SU-DHL-6 (cell line): Measurements from ENCODE around the gene APC.

Source experiments
- H2AFZ ChIP-seq: fragments of 200-600 bp; sonication (generic); 2 replicates; pipeline ENCODE4 v1.6.1; 2014; ENCODE audit warnings: low read depth, mild to moderate bottlenecking, moderate library complexity, mixed read lengths, antibody characterized with exemption, low read length; ENCODE audit not compliant: severe bottlenecking
- H3F3A ChIP-seq: fragments of 200-600 bp; shearing (Covaris generic); 2 replicates; pipeline ENCODE4 v1.6.0; 2016; ENCODE audit warnings: antibody characterized with exemption, mild to moderate bottlenecking; ENCODE audit not compliant: insufficient read depth
- H3K27ac ChIP-seq: fragments of 200-600 bp; sonication (generic); 2 replicates; pipeline ENCODE4 v1.5.1; 2016; ENCODE audit warnings: low read depth, mild to moderate bottlenecking, low read length, moderate library complexity, mixed read lengths
- H3K27me3 ChIP-seq: fragments of 200-600 bp; sonication (generic), shearing (Covaris generic); 2 replicates; pipeline ENCODE4 v1.6.0; 2014; ENCODE audit warnings: mild to moderate bottlenecking, low read length
- H3K36me3 ChIP-seq: fragments of 200-600 bp; sonication (generic); 2 replicates; pipeline ENCODE4 v1.6.1; 2014; ENCODE audit warnings: mild to moderate bottlenecking, low read length, mixed read lengths
- H3K4me2 ChIP-seq: fragments of 300-600, 200-600 bp; shearing (Covaris generic), sonication (generic); 2 replicates; pipeline ENCODE4 v1.6.0; 2014; ENCODE audit warnings: low read length, low read depth, mild to moderate bottlenecking; ENCODE audit not compliant: poor library complexity, severe bottlenecking
- H3K4me3 ChIP-seq: fragments of 200-600 bp; sonication (generic); 2 replicates; pipeline ENCODE4 v1.5.1; 2014; ENCODE audit warnings: antibody characterized with exemption, low read length, mild to moderate bottlenecking, mixed read lengths; ENCODE audit not compliant: insufficient read depth, poor library complexity, severe bottlenecking
- H3K79me2 ChIP-seq: fragments of 200-600 bp; sonication (generic); 2 replicates; pipeline ENCODE4 v1.6.1; 2014; ENCODE audit warnings: mild to moderate bottlenecking, low read length, moderate library complexity; ENCODE audit not compliant: insufficient read depth
- H3K9ac ChIP-seq: fragments of 200-600 bp; sonication (generic); 2 replicates; pipeline ENCODE4 v1.7.0; 2014; ENCODE audit warnings: mild to moderate bottlenecking, low read length
- H3K9me2 ChIP-seq: fragments of 200-600 bp; sonication (generic); replicated peaks from 2 replicates; pipeline ENCODE4 v1.6.1; 2014; ENCODE audit warnings: low read length; ENCODE audit not compliant: insufficient read depth
- H3K9me3 ChIP-seq: fragments of 200-600 bp; sonication (generic); 2 replicates; pipeline ENCODE4 v1.6.1; 2014; ENCODE audit warnings: low read length, mixed read lengths; ENCODE audit not compliant: insufficient read depth
- H4K20me1 ChIP-seq: fragments of 200-600 bp; sonication (generic); 2 replicates; pipeline ENCODE4 v1.6.1; 2014; ENCODE audit warnings: low read depth, mild to moderate bottlenecking, antibody characterized with exemption, low read length, moderate library complexity, mixed read lengths
- EZH2phosphoT487 ChIP-seq: fragments of 200-600 bp; sonication (generic), shearing (Covaris generic); conservative IDR thresholded peaks from 2 replicates; pipeline ENCODE4 v1.6.1; 2018; ENCODE audit warnings: mild to moderate bottlenecking, antibody characterized with exemption, low read length, moderate library complexity, mixed read lengths
- TF ChIP-seq, protein P1 (sequence below): fragments of 200-600 bp; sonication (generic); IDR thresholded peaks from one replicate; pipeline ENCODE4 v1.5.1; 2017; ENCODE audit warnings: antibody characterized with exemption, mild to moderate bottlenecking, low read length, moderate library complexity; ENCODE audit not compliant: insufficient read depth, poor library complexity, severe bottlenecking

Gene APC

DNA sequence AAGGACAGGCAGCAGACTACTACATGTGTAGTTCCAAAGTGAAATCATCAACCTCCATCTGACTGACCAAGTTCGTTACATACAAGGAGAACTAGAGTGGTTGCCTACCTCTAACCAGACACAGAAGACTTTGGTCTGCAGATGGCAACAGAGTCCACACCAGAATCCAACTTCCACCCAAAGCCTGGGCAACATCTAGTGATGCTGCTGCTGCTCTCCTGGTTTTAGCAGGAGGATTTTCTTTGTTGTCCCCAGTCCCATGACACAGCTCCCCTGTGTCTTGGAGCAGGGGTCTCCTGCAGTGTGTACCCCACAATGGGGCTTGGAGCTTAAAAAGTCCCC, 46.4 kb upstream of the APC start:
- H3K36me3 ChIP-seq, result no peaks in the 10 kb centered on the region
- no peak overlapping the region for H3K27ac ChIP-seq
- no peak overlapping the region for H3K4me3 ChIP-seq
- H3K27me3 ChIP-seq, result no peaks in the 10 kb centered on the region
- no peaks in the 10 kb centered on the region for H4K20me1 ChIP-seq
- H3F3A ChIP-seq, result no peaks in the 10 kb centered on the region
- no peak overlapping the region for H3K4me2 ChIP-seq
- no peak overlapping the region for H2AFZ ChIP-seq
- no peak overlapping the region for H3K9ac ChIP-seq
- no peaks in the 10 kb centered on the region for H3K9me2 ChIP-seq
- H3K79me2 ChIP-seq, result no peaks in the 10 kb centered on the region
- H3K9me3 ChIP-seq, result no peaks in the 10 kb centered on the region
- TF ChIP-seq, protein P1, sequence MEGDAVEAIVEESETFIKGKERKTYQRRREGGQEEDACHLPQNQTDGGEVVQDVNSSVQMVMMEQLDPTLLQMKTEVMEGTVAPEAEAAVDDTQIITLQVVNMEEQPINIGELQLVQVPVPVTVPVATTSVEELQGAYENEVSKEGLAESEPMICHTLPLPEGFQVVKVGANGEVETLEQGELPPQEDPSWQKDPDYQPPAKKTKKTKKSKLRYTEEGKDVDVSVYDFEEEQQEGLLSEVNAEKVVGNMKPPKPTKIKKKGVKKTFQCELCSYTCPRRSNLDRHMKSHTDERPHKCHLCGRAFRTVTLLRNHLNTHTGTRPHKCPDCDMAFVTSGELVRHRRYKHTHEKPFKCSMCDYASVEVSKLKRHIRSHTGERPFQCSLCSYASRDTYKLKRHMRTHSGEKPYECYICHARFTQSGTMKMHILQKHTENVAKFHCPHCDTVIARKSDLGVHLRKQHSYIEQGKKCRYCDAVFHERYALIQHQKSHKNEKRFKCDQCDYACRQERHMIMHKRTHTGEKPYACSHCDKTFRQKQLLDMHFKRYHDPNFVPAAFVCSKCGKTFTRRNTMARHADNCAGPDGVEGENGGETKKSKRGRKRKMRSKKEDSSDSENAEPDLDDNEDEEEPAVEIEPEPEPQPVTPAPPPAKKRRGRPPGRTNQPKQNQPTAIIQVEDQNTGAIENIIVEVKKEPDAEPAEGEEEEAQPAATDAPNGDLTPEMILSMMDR, result no peak
- TF ChIP-seq EZH2phosphoT487, result no peak

DNA sequence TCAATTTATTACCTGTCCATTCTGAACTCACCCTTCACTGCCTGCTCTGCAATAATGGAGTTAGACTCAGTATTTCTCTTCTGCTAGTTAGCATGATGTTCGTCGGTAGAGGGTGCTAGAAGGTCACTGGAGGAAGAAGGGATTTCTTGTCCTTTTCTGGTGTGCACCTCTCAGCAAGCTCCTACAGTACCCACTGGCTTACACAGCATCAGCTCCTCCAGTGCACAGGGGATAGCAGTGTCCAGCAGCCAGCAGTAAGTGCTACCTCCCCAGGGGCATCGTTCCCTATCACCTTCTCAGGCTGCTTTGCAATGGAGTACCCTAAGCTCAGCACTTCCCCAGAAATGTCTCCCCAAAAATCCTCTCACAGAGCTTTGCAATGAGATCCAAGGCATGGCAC, 45.9 kb upstream of the APC start:
- H3K79me2 ChIP-seq, result no peaks in the 10 kb centered on the region
- no peaks in the 10 kb centered on the region for H3K9me2 ChIP-seq
- no peak overlapping the region for H2AFZ ChIP-seq

DNA sequence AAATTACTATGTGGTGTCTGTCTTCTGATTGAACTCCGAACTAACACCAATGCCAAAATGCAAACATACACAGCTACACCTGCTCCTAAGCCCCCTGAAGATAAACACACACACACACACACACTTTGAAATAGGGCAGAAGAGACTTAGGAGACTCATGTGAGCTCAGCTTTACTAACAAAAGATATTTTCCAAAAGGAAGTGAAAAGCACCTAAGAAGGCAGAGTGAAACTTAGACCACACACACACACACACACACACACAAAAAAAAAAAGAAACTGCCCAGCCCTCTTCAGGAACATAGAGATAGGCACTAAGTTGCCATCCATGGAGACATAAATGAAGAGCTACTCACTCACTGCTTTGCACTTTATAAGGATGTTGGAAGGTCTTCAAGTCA, 45.2 kb upstream of the APC start:
- TF ChIP-seq, protein P1, result no peak
- no peak for TF ChIP-seq EZH2phosphoT487
- no peaks in the 10 kb centered on the region for H3K9me3 ChIP-seq
- H3K4me3 ChIP-seq, result no peak overlapping the region
- no peak overlapping the region for H2AFZ ChIP-seq
- no peaks in the 10 kb centered on the region for H3K27me3 ChIP-seq
- no peaks in the 10 kb centered on the region for H3K79me2 ChIP-seq
- H3F3A ChIP-seq, result no peaks in the 10 kb centered on the region
- H3K4me2 ChIP-seq, result no peak overlapping the region
- no peaks in the 10 kb centered on the region for H3K36me3 ChIP-seq
- H3K27ac ChIP-seq, result no peak overlapping the region
- H3K9me2 ChIP-seq, result no peaks in the 10 kb centered on the region
- H3K9ac ChIP-seq, result no peak overlapping the region
- no peaks in the 10 kb centered on the region for H4K20me1 ChIP-seq

More for the DNA sequence above, 45.9 kb upstream of the APC start:
- Histone ChIP-seq H3K4me3 (no peak overlapping the region), H3K27me3 (no peaks in the 10 kb centered on the region), H3F3A (no peaks in the 10 kb centered on the region), H3K9ac (no peak overlapping the region), H3K36me3 (no peaks in the 10 kb centered on the region), H4K20me1 (no peaks in the 10 kb centered on the region), H3K4me2 (no peak overlapping the region), H3K9me3 (no peaks in the 10 kb centered on the region), H3K27ac (no peak overlapping the region)
- TF ChIP-seq, protein P1, result peak; percentile 45
- TF ChIP-seq EZH2phosphoT487, result no peak

DNA sequence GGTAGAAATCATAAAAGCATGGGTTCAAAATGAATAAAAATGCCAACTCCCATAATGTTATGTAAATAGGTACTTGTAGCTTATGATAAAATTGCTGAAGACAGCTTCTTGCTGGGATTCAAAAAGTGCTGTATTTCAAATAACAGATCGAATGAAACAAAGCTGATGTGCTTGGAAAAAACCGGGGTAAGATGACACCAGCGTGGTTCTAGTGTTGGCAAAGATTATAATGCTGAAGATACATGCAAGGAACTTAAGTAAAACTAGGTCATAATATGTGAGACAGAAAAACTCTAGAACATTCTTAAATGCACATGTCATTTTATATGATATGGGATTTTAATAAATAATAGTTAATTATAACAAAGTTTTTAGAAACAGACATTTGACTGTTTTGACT, 44.4 kb upstream of the APC start:
- TF ChIP-seq EZH2phosphoT487, result no peak
- TF ChIP-seq, protein P1, result no peak
- Histone ChIP-seq H3K79me2 (no peaks in the 10 kb centered on the region), H3F3A (no peaks in the 10 kb centered on the region), H3K36me3 (no peaks in the 10 kb centered on the region), H3K27me3 (no peaks in the 10 kb centered on the region), H3K9ac (no peak overlapping the region), H3K9me2 (no peaks in the 10 kb centered on the region), H3K4me3 (no peak overlapping the region), H3K4me2 (no peak overlapping the region), H4K20me1 (no peaks in the 10 kb centered on the region), H3K9me3 (no peaks in the 10 kb centered on the region), H2AFZ (no peak overlapping the region), H3K27ac (no peak overlapping the region)
